HG02610 (cell line): ENCODE results near the gene ABTB1.
"Not testable (repeated sequence)": the region's sequence is repeated elsewhere in the genome, so short reads cannot be mapped to it uniquely, and the experiment has no call there.

Source experiments
- ATAC-seq: cut with Tn5 transposase; IDR thresholded peaks from one replicate; pipeline ENCODE4 v1.9.1; 2021; ENCODE audit warnings: mild to moderate bottlenecking, moderate library complexity; ENCODE audit not compliant: unreplicated experiment

Gene ABTB1

GRCh38 chr3:127647845-127648204 is 24.9 kb upstream of the ABTB1 start:
- no peak for ATAC-seq

- ATAC-seq = no peak
These were observed 22.5 kb upstream of the ABTB1 start for GRCh38 chr3:127650236-127650635.

- no peak for ATAC-seq
These were observed 21.1 kb upstream of the ABTB1 start for GRCh38 chr3:127651516-127652172.

DNA sequence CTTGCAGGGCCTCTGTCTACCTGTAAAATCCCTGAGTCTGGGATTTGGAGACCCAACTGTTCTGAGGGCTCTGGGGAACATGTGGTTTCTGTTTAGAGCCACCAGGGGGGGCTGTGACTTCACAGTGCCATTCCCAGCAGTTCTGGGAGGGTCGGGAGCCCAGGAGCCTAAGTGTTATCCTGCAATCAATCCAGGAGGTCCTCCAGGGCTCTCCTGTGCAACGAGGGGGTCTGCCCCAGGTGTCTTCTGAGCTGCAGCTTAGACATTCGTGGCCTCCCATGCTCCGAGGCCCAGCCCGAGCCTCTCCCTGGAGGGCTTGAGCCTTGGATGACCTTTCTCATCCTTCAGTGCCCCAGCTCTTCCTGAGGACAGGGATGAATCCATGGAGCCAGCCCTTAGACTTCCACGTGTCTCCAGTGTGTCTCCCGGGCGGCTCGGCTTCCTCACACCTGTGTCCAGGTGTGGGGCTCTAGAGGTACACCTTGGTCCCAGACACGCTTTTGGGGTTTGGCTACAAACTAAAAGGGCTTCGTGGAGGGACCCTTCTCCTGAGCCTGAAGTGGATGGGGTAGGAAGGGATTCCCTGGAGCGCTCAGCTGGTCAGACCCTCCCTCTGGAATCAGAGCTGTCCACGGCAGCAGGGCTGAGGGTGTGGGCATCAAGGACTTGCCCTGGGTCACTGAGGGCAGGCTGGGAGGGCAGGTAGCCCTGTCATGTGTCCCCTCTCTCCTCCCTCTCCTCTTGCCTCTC is 20.3 kb upstream of the ABTB1 start:
- ATAC-seq = no peak

GRCh38 chr3:127654374-127654773 is 18.4 kb upstream of the ABTB1 start:
- ATAC-seq = no peak

DNA sequence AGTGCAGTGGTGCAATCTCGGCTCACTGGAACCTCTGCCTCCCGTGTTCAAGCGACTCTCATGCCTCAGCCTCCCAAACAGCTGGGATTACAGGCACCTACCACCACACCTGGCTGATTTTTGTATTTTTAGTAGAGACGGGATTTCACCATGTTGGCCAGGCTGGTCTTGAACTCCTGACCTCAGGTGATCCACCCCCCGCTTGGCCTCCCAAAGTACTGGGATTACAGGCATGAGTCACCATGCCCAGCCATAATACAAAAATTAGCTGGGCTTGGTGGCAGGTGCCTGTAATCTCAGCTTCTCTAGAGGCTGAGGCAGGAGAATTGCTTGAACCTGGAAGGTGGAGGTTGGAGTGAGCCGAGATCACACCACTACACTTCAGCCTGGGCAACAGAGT is 17.8 kb upstream of the ABTB1 start:
- not testable (repeated sequence) for ATAC-seq

GRCh38 chr3:127655641-127656040 is 17.1 kb upstream of the ABTB1 start:
- no peak for ATAC-seq

- no peak for ATAC-seq
These were observed 15.8 kb upstream of the ABTB1 start for GRCh38 chr3:127656906-127657305.

DNA sequence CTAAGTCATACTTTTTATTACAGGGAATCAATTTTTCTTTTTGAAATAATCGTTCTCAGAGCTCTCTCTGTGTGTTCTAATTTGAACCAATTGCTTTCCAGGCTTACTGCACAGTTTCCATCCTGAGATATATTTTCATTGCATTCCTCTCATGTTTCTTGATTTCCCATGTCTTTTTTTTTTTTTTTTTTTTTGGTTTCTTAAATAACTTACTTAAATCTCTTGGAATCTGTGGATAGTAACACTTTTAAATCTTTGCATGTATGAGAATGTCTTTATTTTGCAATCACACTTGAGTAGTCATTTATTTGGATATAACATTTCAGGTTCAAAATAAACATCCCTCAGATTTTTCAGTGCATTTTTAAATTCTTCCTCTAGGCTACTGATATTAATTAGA is 14.5 kb upstream of the ABTB1 start:
- no peak for ATAC-seq

GRCh38 chr3:127660621-127661251 is 12.0 kb upstream of the ABTB1 start:
- ATAC-seq = no peak

DNA sequence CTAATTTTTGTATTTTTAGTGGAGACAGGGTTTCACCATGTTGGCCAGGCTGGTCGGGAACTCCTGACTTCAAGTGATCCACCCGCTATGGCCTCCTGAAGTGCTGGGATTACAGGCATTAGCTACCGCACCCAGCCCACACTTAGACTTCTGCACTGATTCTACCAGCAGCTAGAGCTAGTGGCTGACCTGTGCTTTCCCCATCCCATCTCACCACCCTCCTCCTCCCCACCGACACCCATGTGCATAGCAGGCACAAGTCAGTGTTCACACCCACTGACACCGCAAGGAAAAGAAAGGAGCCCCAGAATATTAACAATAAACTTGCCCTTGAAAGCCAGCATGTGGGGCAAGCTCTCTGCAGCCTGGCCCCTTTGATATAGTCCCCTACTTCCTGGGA is 11.2 kb upstream of the ABTB1 start:
- no peak for ATAC-seq

DNA sequence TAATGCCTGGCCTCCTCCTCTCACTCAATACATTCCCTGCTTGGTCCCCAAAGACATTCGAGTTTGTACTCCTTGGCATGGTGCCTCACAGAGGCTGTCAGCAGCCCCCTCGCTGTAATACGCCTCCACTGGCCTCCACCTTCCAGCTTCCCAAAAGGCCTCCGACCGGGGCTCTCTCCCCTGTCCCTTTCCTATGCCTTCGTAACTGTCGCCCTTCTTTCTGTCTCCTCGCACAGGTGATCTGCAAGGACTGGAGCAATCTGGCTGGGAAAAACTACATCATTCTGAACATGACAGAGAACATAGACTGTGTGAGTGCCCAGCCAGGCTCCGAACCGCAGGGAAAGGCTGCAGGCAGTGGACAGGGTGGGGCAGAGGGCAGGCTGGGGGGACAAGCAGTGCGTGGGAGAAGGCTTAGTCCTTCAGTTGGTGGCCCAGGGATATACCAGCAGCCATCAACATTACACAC is 10.7 kb upstream of the ABTB1 start:
- ATAC-seq = no peak

DNA sequence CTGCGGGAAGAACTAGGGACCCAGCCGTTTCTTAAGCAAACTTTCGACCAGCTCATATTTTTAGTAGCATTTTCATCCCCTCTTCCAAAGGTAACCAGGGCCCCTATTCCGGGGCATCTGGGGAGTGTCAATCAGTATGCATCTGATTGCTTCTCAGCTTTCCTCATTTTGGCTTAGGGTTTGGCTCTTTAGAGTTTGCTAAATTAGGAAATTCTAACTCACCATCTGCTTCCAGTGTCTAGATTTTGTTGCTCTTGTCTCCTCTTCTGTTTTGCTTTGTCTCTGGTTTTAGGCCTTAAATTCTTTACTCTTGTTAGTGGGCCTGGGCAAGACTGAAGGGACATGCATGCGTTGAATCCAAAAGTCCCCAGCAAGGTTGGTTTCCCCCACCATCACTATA is 9.6 kb upstream of the ABTB1 start:
- ATAC-seq = no peak

DNA sequence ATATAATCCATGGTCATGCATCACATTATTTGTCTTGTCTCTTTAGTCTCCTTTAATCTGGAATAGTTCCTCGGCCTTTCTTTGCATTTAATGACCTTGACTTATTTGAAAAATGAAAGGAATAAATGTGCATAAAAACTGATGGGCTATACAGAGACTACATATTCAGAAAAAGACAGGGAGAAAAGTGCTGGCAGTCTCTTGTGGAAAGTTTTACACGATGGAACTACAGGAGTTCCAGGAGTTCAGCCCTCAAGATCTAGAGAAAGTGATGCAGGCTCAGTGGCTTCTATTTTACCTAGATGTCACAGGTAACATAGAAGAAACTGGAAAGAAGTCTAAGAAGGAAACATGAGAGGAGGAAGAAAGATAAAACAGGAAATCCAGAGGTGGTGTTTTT is 7.6 kb upstream of the ABTB1 start:
- ATAC-seq = no peak

GRCh38 chr3:127665586-127665985 is 7.2 kb upstream of the ABTB1 start:
- ATAC-seq = no peak

GRCh38 chr3:127666676-127667075 is 6.1 kb upstream of the ABTB1 start:
- ATAC-seq = no peak

GRCh38 chr3:127667119-127667681 is 5.6 kb upstream of the ABTB1 start:
- no peak for ATAC-seq

DNA sequence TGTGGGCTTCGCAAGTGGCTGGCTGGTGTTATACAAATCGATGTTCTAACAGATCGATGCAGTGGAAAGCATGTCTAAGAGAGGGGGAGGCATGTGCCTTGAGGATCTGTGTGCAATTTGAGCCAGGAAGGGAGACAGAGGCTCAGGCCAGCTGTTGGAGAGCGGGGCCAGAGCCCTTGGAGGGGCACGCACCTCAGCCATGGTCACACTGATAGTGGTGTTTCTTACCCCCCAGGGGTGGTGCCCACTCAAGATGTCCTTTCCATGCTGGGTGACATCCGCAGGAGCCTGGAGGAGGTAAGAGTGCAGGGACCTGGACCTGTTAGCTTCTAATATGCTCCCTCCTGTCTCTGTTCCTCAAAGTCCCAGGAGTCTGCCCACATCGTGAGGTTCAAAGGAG is 3.8 kb upstream of the ABTB1 start:
- ATAC-seq = no peak

GRCh38 chr3:127669541-127670228 is 3.1 kb upstream of the ABTB1 start:
- no peak for ATAC-seq

GRCh38 chr3:127670229-127670559 is 2.6 kb upstream of the ABTB1 start:
- ATAC-seq = no peak

GRCh38 chr3:127670761-127671522 is 1.8 kb upstream of the ABTB1 start:
- no peak for ATAC-seq
